Measurements from ENCODE around the gene IL15. TPM values are rescaled to one million over a fixed set of nuclear protein-coding genes. Genes with fewer than 3 reads are reported as not detected.
"Not testable (repeated sequence)": the region's sequence is repeated elsewhere in the genome, so short reads cannot be mapped to it uniquely, and the experiment has no call there.

IL15 gene
- polyA plus RNA-seq, 2 of the 4 experiments (the other 2 are of a cell fraction) = 14.1 to 32.3 TPM

DNA sequence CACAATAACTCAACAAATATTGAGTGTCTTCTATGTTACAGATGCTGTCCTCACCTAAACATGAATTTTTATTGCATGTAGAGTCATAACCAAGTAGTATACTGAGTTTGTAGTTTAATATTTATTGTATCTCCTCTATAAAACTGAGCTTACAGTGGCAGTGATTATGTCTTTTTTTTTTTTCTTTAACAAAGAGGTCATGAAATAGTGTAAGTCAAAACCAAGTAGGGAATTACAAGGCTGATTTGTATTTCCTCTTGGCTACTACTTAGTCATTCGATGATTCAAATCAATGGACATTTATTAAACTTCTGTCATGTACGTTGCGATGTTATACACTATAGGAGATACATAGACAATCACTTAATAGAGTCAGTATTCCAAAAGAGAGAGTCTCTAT lies 48.4 kb downstream of the IL15 start:
- Histone ChIP-seq H3K27ac (peak overlapping the region; percentile 77 to 80), H3K9me3 (no peaks in the 10 kb centered on the region), H3K4me1 (peaks cover 75% of the 10 kb centered on the region), H3K4me3 (no peak overlapping the region), H3K4me2 (peak overlapping the region; percentile 40)
- DNase-seq (ENCODE audit: low read depth in 1 of 2, low spot score in 1 of 2) (no peak), ATAC-seq (0 out of 6 replicates have a peak, but pooled peaks of 1 of the 2 experiments have one; percentile 27), FAIRE-seq (no peak)
- TF ChIP-seq, protein P1, sequence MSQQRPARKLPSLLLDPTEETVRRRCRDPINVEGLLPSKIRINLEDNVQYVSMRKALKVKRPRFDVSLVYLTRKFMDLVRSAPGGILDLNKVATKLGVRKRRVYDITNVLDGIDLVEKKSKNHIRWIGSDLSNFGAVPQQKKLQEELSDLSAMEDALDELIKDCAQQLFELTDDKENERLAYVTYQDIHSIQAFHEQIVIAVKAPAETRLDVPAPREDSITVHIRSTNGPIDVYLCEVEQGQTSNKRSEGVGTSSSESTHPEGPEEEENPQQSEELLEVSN (IDR thresholded peaks at IDR 0.05; ENCODE audit: borderline replicate concordance, low read depth) = no peak
- TF ChIP-seq ZNF302 (CRISPR knock-in tag; IDR thresholded peaks at IDR 0.05) (no peak), MAZ (IDR thresholded peaks at IDR 0.05; ENCODE audit: borderline replicate concordance, low read depth, low read length) (no peak), MAFK (IDR thresholded peaks at IDR 0.05; ENCODE audit: partially characterized antibody) (no peak), ZSCAN20 (CRISPR knock-in tag; IDR thresholded peaks at IDR 0.05) (no peak), GATA3 (IDR thresholded peaks at IDR 0.05; ENCODE audit: borderline replicate concordance) (no peak; the same call in 1 of the 2 replicates), NFE2L2 (conservative IDR thresholded peaks at IDR 0.05; ENCODE audit: low read length) (no peak), CBX8 (IDR thresholded peaks at IDR 0.05) (no peak), NPAS2 (CRISPR knock-in tag; IDR thresholded peaks at IDR 0.05; ENCODE audit: borderline replicate concordance) (no peak), SMC3 (IDR thresholded peaks at IDR 0.05) (no peak), HOXB13 (CRISPR knock-in tag; IDR thresholded peaks at IDR 0.05; ENCODE audit: low read depth) (no peak), ZC3H11A (IDR thresholded peaks at IDR 0.05) (no peak), CEBPB (IDR thresholded peaks at IDR 0.05) (no peak), KDM5A (IDR thresholded peaks at IDR 0.05) (no peak), CHD4 (IDR thresholded peaks at IDR 0.05; ENCODE audit: borderline replicate concordance) (no peak), CHD2 (IDR thresholded peaks at IDR 0.05; ENCODE audit: low read length, partially characterized antibody) (no peak)
- TF ChIP-seq, protein P2, sequence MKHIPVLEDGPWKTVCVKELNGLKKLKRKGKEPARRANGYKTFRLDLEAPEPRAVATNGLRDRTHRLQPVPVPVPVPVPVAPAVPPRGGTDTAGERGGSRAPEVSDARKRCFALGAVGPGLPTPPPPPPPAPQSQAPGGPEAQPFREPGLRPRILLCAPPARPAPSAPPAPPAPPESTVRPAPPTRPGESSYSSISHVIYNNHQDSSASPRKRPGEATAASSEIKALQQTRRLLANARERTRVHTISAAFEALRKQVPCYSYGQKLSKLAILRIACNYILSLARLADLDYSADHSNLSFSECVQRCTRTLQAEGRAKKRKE (CRISPR knock-in tag; IDR thresholded peaks at IDR 0.05; ENCODE audit: low read depth) = no peak
- CTCF ChIA-PET = no interaction called here
- POLR2A ChIA-PET = no interaction called here
- WGBS (ENCODE audit: missing lambda C conversion rate) = 1% methylated on average over 3 of the region's 3 CpGs

DNA sequence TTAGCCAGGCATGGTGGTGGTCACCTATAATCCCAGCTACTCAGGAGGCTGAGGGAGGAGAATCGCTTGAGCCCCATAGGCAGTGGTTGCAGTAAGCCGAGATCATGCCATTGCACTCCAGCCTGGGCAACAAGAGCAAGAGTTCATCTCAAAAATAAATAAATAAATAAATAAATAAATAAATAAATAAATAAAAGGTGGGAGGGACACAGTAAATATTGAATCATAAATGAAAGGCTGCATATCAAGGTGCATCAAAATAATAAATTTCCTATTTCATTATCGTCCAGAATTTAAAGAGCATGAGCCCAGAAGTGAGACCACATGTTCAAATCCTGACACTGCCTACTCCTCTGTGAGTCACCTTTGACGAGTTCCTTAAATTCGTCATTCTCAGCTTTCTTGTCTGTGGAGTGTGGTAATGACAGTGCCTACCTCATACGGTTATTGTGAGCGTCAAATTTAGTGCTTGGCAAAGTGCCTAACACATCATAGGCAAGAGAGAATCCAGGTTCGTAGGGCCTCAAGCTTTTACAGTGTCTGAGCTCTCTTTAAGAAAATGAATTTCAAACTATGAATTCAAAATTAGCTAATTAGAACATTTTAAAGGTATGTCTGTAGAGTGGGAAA lies 49.9 kb downstream of the IL15 start:
- peak overlapping the region; percentile 77 to 90 for H3K27ac ChIP-seq
- TF ChIP-seq CEBPB (IDR thresholded peaks at IDR 0.05) = peak in 1 of 2 experiments; percentile 33; a peak in 1 of 4 replicates
- TF ChIP-seq EP300 (IDR thresholded peaks at IDR 0.05) = 0 out of 5 replicates have a peak, but pooled peaks of 1 of the 2 experiments have one; percentile 19
- TF ChIP-seq ZC3H11A (IDR thresholded peaks at IDR 0.05) = peak; percentile 99
- TF ChIP-seq EHMT2 (IDR thresholded peaks at IDR 0.05; ENCODE audit: low read depth) = no peak
- no peak for TF ChIP-seq MAZ (IDR thresholded peaks at IDR 0.05; ENCODE audit: borderline replicate concordance, low read depth, low read length)
- TF ChIP-seq FOSL2 (IDR thresholded peaks at IDR 0.05) = peak; percentile 55; the same call in 1 of the 2 replicates
- TF ChIP-seq FOSL2 (CRISPR knock-in tag; IDR thresholded peaks at IDR 0.05) = peak; percentile 89
- WGBS (ENCODE audit: missing lambda C conversion rate) = 21% methylated on average over 8 of the region's 8 CpGs
- no peaks in the 10 kb centered on the region for H3K9me3 ChIP-seq
- CTCF ChIA-PET = no interaction called here
- POLR2A ChIA-PET = interaction anchor here (0.7 kb wide), 1 partner anchor 379 kb away, joined by 3 read pairs; no protein-coding TSS in a partner anchor
- H3K4me1 ChIP-seq = peaks cover 62% of the 10 kb centered on the region
- H3K4me2 ChIP-seq = peak overlapping the region; percentile 71
- peak; percentile 77 to 95 for ATAC-seq
- no peak for FAIRE-seq
- H3K4me3 ChIP-seq = no peak overlapping the region
- peak; percentile 31 to 87 for DNase-seq (ENCODE audit: low read depth in 1 of 2, low spot score in 1 of 2)

DNA sequence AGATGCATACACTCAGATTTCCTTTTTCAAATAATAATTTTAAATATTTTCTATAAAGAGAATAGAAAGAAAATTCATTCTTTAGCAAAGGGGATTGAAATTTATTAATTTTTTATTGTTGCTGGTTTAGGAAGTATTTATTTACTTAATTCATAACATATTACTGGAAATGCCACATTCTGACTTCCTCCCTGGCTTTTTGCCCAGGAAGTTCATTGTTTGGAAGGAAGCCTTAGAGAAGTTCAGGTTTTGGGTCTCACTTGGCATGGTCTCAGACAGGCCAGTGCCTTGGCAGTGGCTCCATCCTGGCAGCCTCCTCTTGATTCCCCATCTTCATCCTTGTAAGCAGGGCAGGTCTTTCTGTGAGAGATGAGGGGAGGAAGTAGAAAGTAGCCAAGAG lies 50.5 kb downstream of the IL15 start:
- ATAC-seq (peak in 1 of 2 experiments; percentile 67; a peak in 3 of 6 replicates), FAIRE-seq (no peak), DNase-seq (ENCODE audit: low read depth in 1 of 2, low spot score in 1 of 2) (peak in 1 of 2 experiments; percentile 68)
- Histone ChIP-seq H3K4me1 (peaks cover 61% of the 10 kb centered on the region), H3K9me3 (no peaks in the 10 kb centered on the region), H3K27ac (peak overlapping the region; percentile 77 to 90), H3K4me3 (no peak overlapping the region), H3K4me2 (peak overlapping the region; percentile 71)
- POLR2A ChIA-PET = interaction anchor here (0.7 kb wide), 1 partner anchor 380 kb away, joined by 3 read pairs; no protein-coding TSS in a partner anchor
- CTCF ChIA-PET = no interaction called here
- TF ChIP-seq, protein P1 (IDR thresholded peaks at IDR 0.05; ENCODE audit: borderline replicate concordance, low read depth) = no peak
- TF ChIP-seq SREBF2 (IDR thresholded peaks at IDR 0.05) (no peak), NPAS2 (CRISPR knock-in tag; IDR thresholded peaks at IDR 0.05; ENCODE audit: borderline replicate concordance) (no peak), RCOR1 (IDR thresholded peaks at IDR 0.05; ENCODE audit: low read depth, low read length) (no peak), GATA3 (IDR thresholded peaks at IDR 0.05; ENCODE audit: borderline replicate concordance) (no peak), FOXS1 (CRISPR knock-in tag; IDR thresholded peaks at IDR 0.05) (no peak)
- TF ChIP-seq, protein P3, sequence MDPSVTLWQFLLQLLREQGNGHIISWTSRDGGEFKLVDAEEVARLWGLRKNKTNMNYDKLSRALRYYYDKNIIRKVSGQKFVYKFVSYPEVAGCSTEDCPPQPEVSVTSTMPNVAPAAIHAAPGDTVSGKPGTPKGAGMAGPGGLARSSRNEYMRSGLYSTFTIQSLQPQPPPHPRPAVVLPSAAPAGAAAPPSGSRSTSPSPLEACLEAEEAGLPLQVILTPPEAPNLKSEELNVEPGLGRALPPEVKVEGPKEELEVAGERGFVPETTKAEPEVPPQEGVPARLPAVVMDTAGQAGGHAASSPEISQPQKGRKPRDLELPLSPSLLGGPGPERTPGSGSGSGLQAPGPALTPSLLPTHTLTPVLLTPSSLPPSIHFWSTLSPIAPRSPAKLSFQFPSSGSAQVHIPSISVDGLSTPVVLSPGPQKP (IDR thresholded peaks at IDR 0.05; ENCODE audit: low read depth, low read length) = no peak

DNA sequence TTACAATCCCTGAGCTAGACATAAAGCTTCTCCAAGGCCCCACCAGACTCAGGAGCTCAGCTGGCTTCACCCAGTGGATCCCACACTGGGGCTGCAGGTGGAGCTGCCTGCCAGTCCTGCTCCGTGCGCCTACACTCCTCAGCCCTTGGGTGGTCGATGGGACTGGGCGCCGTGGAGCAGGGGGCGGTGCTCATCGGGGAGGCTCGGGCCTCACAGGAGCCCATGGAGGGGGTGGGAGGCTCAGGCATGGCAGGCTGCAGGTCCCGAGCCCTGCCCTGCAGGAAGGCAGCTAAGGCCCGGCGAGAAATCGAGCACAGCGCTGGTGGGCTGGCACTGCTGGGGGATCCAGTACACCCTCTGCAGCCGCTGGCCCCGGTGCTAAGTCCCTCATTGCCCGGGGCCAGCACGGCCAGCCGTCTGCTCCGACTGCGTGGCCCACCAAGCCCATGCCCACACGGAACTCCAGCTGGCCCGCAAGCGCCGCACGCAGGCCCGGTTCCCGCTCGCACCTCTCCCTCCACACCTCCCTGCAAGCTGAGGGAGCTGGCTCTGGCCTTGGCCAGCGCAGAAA lies 53.4 kb downstream of the IL15 start:
- DNase-seq (ENCODE audit: low read depth in 1 of 2, low spot score in 1 of 2); H3K4me3 ChIP-seq; ATAC-seq; POLR2A ChIA-PET; H3K9me3 ChIP-seq; H3K4me2 ChIP-seq; FAIRE-seq: not testable (repeated sequence)
- CTCF ChIA-PET = interaction anchor here (0.7 kb wide), 1 partner anchor 9 kb away, joined by 3 read pairs; no protein-coding TSS in a partner anchor
- Histone ChIP-seq H3K27ac (peak overlapping the region in 1 of 2 experiments; percentile 43; a peak in 1 of 6 replicates), H3K4me1 (peaks cover 50% of the 10 kb centered on the region)
- WGBS (ENCODE audit: missing lambda C conversion rate) = no CpG with 5 or more reads among the region's 29 CpGs

Measured in A549 (cell line).